Measurements from ENCODE around the gene TUBB2B.
"Not testable (repeated sequence)": the region's sequence is repeated elsewhere in the genome, so short reads cannot be mapped to it uniquely, and the experiment has no call there.

Gene TUBB2B

GRCh38 chr6:3258201-3258600 lies 30.7 kb upstream of the TUBB2B start:
- DNase-seq: no peak

- DNase-seq: no peak
These were observed 26.1 kb upstream of the TUBB2B start for GRCh38 chr6:3253597-3253961.

GRCh38 chr6:3252861-3253596 lies 25.6 kb upstream of the TUBB2B start:
- DNase-seq: no peak

DNA sequence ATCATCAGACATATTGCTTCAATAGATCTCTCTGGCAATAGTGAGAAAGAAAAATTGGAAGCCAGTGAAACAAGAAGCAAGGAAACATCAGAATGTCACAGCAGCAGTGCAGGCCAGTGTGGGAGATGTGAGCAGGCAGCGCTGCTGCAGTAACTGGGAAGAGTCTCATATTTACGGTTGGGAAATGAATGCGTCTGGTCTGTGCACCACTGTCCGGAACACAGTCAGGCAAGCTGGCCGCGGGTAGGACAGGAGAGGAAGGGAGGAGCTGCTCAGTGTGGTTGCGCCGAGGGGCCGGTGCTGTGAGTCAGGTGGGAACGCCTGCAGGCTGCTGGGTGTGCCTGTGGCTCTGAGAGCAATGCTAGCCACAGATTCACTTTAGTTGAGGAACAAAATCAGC lies 24.9 kb upstream of the TUBB2B start:
- DNase-seq: no peak

DNA sequence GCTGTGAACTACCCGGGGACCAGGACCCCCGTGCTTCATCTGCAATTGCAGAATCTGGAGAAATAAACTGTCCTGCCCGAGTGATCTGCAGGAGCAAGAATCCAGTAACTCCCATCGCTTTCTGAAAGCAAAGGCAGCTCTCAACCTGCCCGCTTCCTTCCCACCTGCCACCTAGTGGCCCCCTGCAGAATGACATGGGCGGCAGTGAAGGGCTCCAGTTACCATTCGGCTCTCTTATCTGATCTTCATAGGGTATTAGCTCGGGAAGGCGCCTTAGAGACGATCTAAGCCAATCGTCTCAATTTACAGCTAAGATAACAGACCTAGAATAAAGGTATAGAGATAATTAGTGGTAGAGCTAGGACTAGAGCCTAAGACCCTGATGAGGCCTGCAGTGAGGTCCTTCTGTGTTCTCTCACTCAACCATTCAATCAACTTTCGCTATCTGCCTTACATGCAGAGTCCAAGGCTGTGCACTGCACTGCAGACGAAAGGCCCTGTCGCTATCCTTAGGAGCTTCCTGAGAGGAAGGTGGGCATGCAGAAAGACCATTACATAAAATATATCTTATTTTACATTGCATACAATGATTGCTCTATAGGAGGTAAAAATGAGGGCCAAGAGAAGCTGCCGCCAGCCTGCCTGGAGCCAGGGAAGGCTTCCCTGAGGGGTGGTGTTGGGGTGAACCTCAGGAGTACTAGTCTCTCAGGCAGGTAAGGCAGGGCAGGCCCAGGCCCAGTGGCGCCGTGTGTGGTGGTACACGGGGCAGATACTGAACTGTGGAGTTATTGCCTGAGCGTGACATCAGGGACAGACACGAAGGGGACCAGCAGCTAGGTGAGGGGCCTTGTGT lies 24.2 kb upstream of the TUBB2B start:
- DNase-seq: peak; percentile 81

DNA sequence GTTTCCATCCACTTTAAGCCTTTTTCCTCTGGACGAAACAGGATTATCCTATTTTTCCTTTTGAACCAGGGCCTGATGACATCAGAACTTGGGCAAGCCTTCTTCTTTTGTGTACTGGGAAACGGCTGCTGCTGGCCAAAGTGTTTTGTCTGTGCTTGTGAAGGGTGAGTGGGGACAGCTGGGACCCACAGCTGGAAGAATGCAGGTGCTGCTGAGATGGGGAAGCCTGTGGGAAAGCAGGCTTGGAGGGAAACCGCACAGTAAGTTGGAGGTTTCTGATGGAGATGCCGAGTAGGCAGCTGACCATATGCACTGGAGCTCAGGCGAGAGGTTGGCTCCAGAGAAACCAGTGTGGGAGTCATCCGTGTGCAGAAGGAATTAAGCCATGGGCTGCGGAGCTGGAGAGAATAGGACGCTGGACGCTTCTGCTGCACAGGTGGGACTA lies 22.8 kb upstream of the TUBB2B start:
- no peak for DNase-seq

- no peak for DNase-seq
These were observed 22.4 kb upstream of the TUBB2B start for GRCh38 chr6:3249821-3250220.

DNA sequence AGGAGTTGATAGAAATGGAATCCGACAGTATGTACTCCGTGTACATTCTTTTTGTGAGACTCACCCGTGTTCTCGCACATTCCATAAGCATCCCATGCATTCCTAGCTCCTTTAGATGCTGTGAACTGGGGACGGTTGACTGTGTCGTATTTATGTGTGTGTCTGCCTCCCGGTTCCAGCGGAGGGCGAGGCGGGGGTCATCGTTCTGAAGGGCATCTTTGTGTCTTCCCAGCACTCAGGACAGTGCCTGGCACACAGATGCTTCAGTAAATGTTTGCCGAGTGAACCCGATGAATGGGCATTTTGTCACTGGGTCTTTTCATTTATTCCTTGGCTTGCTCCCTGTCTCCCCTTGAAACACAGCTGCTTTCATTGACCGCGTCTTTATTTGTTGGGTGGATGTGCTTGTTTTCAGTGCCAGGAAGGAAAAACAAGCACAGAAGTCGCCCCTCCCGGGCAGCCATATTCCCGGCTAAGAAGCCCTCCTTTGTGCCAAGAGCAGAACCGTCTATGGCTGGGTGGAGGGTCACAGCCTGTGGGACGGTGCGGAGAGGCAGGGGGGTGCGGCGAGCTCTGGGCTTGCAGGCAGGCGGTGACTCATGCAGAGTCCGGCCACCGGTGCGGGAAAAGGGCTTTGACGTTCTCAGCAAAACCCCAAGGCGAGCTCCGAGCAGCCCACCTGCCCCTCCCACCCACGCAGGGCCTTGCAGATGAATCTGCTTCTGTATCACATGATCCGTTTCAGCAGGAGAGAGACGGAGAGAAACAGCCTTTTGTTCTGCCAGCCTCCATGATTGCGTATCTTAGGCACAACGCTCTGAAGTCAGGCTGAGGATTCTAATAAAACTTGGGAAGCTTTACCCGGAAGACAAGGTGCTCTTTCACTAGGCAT lies 20.0 kb upstream of the TUBB2B start:
- DNase-seq: peak; percentile 95

- no peak for DNase-seq
These were observed 17.8 kb upstream of the TUBB2B start for GRCh38 chr6:3245216-3245615.

- not testable (repeated sequence) for DNase-seq
These were observed 17.3 kb upstream of the TUBB2B start for GRCh38 chr6:3244832-3245161.

- DNase-seq: no peak
These were observed 16.8 kb upstream of the TUBB2B start for GRCh38 chr6:3244003-3244831.

DNA sequence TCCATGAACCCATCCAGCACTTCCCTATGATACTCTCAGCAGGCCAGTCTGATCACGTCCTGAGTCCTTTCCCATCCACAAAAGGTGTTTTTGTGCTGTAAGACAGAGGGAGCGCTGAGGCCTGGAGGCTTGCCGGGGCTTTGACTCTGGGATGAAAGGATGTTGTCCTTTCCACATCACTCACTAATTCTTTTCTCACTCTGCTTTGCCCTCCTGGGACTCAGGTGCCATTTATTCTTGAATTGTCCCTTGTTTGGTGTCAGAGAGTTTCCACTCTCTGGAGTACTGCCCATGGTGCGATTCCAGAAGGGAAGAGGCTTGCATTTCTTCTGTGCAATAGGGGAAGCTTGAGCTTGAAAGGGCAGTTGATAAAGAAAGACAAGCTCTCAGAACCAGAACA lies 15.3 kb upstream of the TUBB2B start:
- no peak for DNase-seq

DNA sequence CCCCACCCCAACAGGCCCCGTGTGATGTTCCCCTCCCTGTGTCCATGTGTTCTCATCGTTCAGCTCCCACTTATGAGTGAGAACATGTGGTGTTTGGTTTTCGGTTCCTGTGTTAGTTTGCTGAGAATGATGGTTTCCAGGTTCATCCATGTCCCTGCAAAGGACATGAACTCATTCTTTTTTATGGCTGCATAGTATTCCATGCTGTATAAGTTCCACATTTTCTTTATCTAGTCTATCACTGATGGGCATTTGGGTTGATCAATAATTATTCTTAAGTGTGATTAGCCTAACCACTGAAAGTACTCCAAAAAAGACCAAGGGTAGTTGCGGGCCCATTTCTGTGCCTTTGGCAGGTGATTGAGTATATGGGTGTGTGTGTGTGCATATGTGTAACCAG lies 14.3 kb upstream of the TUBB2B start:
- DNase-seq: not testable (repeated sequence)

- DNase-seq: no peak
These were observed 13.1 kb upstream of the TUBB2B start for GRCh38 chr6:3240595-3240994.

DNA sequence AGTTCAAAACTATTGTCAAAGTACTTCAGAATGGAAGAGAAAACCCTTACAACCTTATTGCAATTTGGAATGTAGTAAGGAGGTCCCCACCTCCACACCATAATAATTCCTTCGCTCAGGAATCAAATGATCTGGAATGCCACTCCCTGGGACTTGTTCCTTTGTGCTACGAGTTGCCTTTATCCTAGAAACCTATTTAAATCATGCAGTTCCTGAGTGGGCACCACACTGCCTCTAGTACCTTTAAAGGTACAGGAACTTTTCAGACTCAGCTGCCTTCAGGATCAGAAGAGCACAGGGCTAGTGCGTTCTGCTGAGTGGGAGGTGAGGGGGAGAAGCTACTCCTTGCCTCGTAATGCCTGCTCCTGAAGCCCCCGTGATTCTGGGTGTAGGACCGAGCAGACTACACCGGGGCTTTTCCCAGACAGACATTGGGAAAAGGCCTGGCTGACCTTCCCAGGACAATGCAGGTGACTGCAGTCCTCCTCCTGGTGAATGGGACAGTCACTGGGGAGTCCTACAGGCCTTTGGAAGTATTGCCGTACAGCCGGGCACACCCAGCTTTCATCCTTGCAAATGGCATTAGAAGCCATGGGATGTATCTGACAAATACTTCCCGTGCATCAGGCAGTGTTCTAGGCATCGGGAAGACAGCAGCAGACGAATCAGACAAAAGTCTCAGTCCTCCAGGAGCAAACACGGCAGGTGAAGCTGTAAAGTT lies 11.8 kb upstream of the TUBB2B start:
- DNase-seq: no peak

GRCh38 chr6:3237761-3238662 lies 10.6 kb upstream of the TUBB2B start:
- DNase-seq: no peak

GRCh38 chr6:3236005-3236404 lies 8.6 kb upstream of the TUBB2B start:
- no peak for DNase-seq

DNA sequence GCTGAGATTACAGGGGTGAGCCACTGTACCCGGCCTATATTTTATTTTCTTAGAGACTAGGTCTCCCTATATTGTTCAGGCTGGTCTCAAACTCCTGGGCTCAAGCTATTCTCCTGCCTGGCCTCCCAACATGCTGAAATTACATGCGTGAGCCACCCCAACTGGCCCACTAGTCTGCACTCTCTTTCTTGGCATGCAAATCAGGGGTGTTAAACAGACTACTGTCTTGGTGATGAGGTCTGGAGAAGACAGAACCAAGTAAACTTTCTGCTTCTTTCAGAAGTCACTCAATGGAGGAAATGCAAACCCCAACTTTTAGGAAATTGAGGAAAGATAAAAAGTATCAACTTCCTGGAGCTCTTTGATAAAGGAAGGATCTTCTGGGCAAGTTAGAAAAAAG lies 8.0 kb upstream of the TUBB2B start:
- no peak for DNase-seq

DNA sequence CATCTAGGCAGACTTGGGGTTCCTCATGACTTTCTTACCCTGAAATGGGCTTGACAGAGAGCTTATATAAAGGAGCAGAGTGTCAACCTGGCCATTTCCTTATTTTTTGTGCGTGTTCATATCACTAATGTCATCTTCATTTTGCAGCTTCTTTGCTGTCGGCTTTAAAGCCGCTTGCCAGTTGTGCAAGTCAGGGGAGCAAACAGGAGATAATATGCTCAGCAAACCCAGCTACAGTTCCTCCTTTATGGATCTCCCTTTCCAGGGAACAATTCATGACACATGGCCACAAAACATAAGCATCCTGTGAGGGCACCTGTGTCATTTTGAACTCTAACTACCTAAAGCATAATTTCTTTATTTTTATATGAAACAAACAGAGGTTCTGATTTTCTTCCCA lies 6.5 kb upstream of the TUBB2B start:
- DNase-seq: no peak

- no peak for DNase-seq
These were observed 5.9 kb upstream of the TUBB2B start for GRCh38 chr6:3233321-3233720.

Data from fibroblast of upper back skin (primary cell).